ENCODE data around the gene SACM1L. TPM values are rescaled to one million over a fixed set of nuclear protein-coding genes. Genes with fewer than 3 reads are reported as not detected.

SACM1L gene
- total and polyA plus RNA-seq, 2 of the 8 experiments (the other 6 are each of a cell fraction or from before 2014, with no cell fraction given), result 20.1 to 61.0 TPM

- 0 out of 4 replicates have a peak, but pooled peaks cover 0 to 2% of the 10 kb centered on the region in 2 experiments for H3K79me2 ChIP-seq (ENCODE audit: control insufficient read depth in 1 of 2, insufficient read depth in 2 of 2, low read length in 2 of 2)
- no peak overlapping the region for H2BK5ac ChIP-seq (ENCODE audit: low read depth, low read length)
- H2AFZ ChIP-seq (ENCODE audit: low read length), result no peak overlapping the region
- no peak overlapping the region for H3K4me3 ChIP-seq (ENCODE audit: extremely low read depth in 1 of 4, insufficient read depth in 2 of 4, low read depth in 3 of 4, low read length in 4 of 4)
- no peak for DNase-seq (ENCODE audit: low read depth in 1 of 2, low spot score in 2 of 2)
- H3K18ac ChIP-seq (ENCODE audit: extremely low read depth, low read length), result no peak overlapping the region
- H3K9ac ChIP-seq (replicated peaks in 1 of 4; ENCODE audit: extremely low read depth in 1 of 4, low read depth in 3 of 4, low read length in 3 of 4), result no peak overlapping the region
- H3K4me1 ChIP-seq (replicated peaks in 1 of 4; ENCODE audit: control insufficient read depth in 3 of 4, insufficient read depth in 4 of 4, low read length in 3 of 4), result peaks cover 0 to 11% (median 6%) of the 10 kb centered on the region in 4 experiments; a peak in 5 of 7 replicates
- no peak overlapping the region for H2BK15ac ChIP-seq (ENCODE audit: low read length)
- H2AK5ac ChIP-seq (ENCODE audit: low read depth, low read length), result no peak overlapping the region
- no peak overlapping the region for H2BK120ac ChIP-seq (replicated peaks; ENCODE audit: low read depth, low read length)
- peaks cover 0 to 51% (median 15%) of the 10 kb centered on the region in 4 experiments; a peak in 7 of 8 replicates for H3K36me3 ChIP-seq (ENCODE audit: control insufficient read depth in 2 of 4, insufficient read depth in 4 of 4, low read length in 3 of 4)
- H3K27ac ChIP-seq (ENCODE audit: low read depth, low read length), result no peak overlapping the region
- H3K9me3 ChIP-seq (ENCODE audit: insufficient read depth in 2 of 2, low read depth in 1 of 2, low read length in 1 of 2), result no peaks in the 10 kb centered on the region
- no peak overlapping the region for H2BK12ac ChIP-seq (ENCODE audit: low read depth, low read length)
- H3K14ac ChIP-seq (ENCODE audit: insufficient read length), result no peak overlapping the region
- no peak for FAIRE-seq
- H3K23me2 ChIP-seq (ENCODE audit: low read depth, low read length), result no peaks in the 10 kb centered on the region
- TF ChIP-seq KDM1A (IDR thresholded peaks at IDR 0.05; ENCODE audit: borderline replicate concordance, low read length) (no peak), CTBP2 (IDR thresholded peaks at IDR 0.05; ENCODE audit: borderline replicate concordance, insufficient read depth, insufficient read length, low read length) (no peak)
- no peaks in the 10 kb centered on the region for H3K79me1 ChIP-seq (ENCODE audit: low read depth, low read length)
- no peak overlapping the region for H3K4ac ChIP-seq (replicated peaks; ENCODE audit: insufficient read length, low read depth, low read length)
- H4K20me1 ChIP-seq (replicated peaks in 1 of 2; ENCODE audit: control insufficient read depth in 1 of 2, insufficient read depth in 2 of 2, low read length in 2 of 2), result peaks cover 2 to 4% of the 10 kb centered on the region in 2 experiments
- no peak overlapping the region for H4K5ac ChIP-seq (ENCODE audit: insufficient read length, low read depth, low read length)
- ChIA-PET POLR2A (ENCODE audit: partially characterized antibody) (no interaction called here), CTCF (ENCODE audit: partially characterized antibody) (no interaction called here)
- H3K56ac ChIP-seq (replicated peaks; ENCODE audit: insufficient read length, low read depth, low read length), result no peak overlapping the region
- no peak overlapping the region for H4K91ac ChIP-seq (replicated peaks; ENCODE audit: insufficient read length, low read length)
- 0 out of 2 replicates have a peak overlapping the region, but pooled peaks have one; percentile 12 for H4K8ac ChIP-seq (ENCODE audit: extremely low read depth, insufficient read depth, low read length)
- no peak overlapping the region for H2BK20ac ChIP-seq (ENCODE audit: low read length)
- H3K23ac ChIP-seq (ENCODE audit: insufficient read length), result no peak overlapping the region
- 92% methylated on average over 27 of the region's 32 CpGs; no CpG with 5 or more reads in 1 of the 2 experiments for WGBS, 2 experiments (ENCODE audit: extremely low coverage in 1 of 2, insufficient coverage in 1 of 2, insufficient read length in 1 of 2, insufficient replicate concordance in 2 of 2, low coverage in 1 of 2, low lambda C conversion rate in 2 of 2, missing lambda C conversion rate in 1 of 2)
- H3K27me3 ChIP-seq (replicated peaks in 1 of 4; ENCODE audit: control insufficient read depth in 3 of 4, extremely low read depth in 1 of 4, insufficient read depth in 3 of 4, low read length in 3 of 4), result no peaks in the 10 kb centered on the region
- H3K4me2 ChIP-seq (ENCODE audit: insufficient read depth in 1 of 2, low read depth in 2 of 2, low read length in 2 of 2), result no peak overlapping the region
These were observed 57.1 kb downstream of the SACM1L start for GRCh38 chr3:45746165-45746776.

Data from H1 (cell line).